Tongue (tissue), 2 donors: ENCODE measurements around the gene KRTAP10-2. TPM values are rescaled to one million over a fixed set of nuclear protein-coding genes. Genes with fewer than 3 reads are reported as not detected.
"Not testable (repeated sequence)": the region's sequence is repeated elsewhere in the genome, so short reads cannot be mapped to it uniquely, and the experiment has no call there.

Source experiments
- DNase-seq: peaks from one replicate; pipeline ENCODE4 v3.0.0-alpha.2; 2015
- total RNA-seq: library from RNA; depleted of rRNA; stranded (reverse); fragments of >200 nt; gene quantifications from one replicate; pipeline ENCODE4 v1.2.3, GENCODE V29; 2014

The KRTAP10-2 gene
- total RNA-seq: not detected

DNA sequence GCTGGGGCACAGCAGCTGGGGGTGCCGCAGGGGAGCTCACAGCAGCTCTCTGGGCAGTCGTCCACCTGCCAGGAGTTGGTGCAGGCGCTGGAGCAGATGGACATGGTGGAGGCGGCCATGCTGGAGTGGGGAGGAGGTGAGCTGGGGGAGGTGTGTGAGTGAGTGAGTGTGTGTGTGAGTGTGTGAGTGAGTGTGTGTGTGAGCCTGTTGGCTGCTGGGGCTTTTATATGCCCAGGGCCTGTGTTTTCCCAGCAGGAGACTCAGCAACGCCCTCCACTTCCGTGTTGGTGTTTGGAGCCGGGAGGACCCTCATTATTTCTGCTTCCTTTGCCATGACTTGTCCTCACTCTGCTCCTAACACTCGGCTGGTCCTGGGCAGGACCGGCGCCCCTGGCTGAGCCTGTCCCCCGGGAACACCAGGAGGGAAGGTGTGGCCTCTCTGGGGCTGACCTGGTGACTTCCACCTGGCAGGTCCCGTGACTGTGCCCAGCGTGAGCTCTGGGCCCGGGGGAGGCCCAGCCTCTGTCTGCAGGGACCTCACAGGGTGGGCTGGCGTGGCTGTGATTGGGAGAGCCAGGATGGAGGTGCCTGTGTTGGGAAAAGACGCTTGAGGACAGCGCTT, at the start of gene KRTAP10-2:
Gene KRTAP10-2, minus strand, starts transcription at position 166 of the 622 bp plus-strand sequence. Its CDS starts 47 bp downstream, at position 119.
- DNase-seq: no peak

GRCh38 chr21:44601091-44601490, 49.8 kb upstream of the KRTAP10-2 start:
- DNase-seq: not testable (repeated sequence)

GRCh38 chr21:44600118-44600978, 49.0 kb upstream of the KRTAP10-2 start, which contains the start of gene KRTAP10-7:
Gene KRTAP10-7 (plus strand): TSS chr21:44600597. CDS start chr21:44600622, 25 bp downstream.
- DNase-seq: not testable (repeated sequence)

GRCh38 chr21:44599264-44600029, 48.1 kb upstream of the KRTAP10-2 start:
- DNase-seq: no peak

- DNase-seq: no peak
These were observed 46.8 kb upstream of the KRTAP10-2 start for GRCh38 chr21:44598061-44598460.

DNA sequence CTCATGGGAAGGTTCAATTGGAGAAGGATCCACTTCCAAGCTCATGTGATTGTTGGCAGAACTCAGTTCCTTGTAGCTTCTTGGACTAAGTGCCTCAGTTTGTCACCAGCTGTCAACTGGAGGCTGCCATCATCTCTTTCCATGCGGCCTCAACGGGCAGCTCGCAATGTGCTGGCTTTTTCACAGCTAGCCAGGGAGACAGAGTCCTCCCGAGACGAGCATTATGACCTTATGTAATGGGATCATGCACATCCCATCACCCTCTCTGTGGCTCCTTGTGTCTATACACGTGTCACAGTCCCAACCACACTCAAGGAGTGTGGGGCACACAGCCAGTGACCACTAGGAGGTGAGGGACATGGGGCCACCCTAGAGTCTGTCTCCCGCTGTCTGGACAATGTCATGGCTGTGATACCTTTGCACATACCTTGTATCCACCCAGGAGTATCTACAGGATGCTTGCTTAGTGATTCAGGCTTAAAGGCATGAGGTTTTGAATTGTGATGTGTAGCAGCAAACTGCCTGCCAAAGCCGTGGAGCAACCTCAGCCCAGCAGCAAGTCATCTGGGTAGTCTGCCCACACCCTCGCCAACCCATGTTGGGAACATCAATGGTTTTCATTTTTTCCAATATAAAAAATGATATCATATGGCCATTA, 44.9 kb upstream of the KRTAP10-2 start:
- no peak for DNase-seq

DNA sequence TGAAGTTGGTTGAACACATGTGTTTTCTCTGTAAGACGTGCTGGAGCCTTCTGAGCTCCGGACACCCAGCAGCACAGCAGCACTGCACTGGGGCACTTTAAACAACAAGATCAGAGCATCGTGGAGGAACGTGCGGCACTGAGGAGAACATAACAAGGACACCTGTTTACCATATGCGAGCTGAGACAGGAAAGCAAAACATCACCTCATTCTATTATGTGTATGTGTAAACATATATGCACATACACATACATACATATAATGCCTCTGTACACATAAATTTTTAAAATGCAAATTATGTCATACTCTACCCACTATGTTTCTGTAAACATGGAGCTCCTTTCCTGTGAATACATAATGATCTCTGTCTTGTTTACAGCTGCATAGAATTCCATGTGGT, 44.2 kb upstream of the KRTAP10-2 start:
- no peak for DNase-seq

- no peak for DNase-seq
These were observed 43.2 kb upstream of the KRTAP10-2 start for GRCh38 chr21:44594406-44594916.

DNA sequence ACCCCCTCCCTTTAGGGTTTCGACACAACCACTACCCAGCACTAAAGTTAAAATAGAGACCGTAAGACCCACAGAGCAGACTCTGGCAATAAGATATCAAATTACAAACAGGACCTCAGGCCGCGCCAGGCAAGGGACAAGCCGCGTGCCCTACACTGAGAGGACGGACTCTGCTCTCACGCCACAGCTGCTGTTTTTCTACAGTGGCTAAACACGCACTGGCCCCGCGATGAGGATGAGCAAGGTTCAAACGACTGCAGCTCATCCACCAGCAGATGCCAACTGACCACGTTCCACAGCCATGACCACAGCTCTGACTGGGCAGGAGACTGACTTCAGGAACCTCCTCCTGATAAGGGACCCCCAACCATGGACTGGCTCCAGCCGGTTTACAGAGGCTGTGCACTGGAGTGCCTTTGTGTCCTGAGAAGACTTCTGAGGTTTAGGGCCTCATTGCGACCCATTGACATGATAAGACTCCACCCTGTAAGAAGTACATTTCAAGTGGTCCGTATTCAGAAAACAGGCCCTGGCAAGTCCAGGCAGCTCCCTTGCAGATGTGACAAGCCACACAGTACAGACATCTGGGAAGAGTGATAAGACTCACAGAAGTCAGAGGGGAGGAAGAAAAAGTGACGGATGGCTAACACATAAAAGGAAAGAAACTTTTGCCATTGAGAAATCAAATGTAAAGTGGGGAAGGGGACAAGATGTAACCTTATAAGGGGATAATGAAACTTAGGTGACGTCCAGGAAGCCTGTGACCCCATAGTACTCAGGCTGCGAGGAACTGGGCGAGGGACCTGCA, 42.5 kb upstream of the KRTAP10-2 start:
- DNase-seq: peak; percentile 27

- no peak for DNase-seq
These were observed 41.4 kb upstream of the KRTAP10-2 start, which contains the start of gene KRTAP10-6 for GRCh38 chr21:44592446-44593311. Gene KRTAP10-6 (minus strand): TSS chr21:44592505. CDS start chr21:44592484, 21 bp downstream.

GRCh38 chr21:44591801-44592130, 40.5 kb upstream of the KRTAP10-2 start:
- DNase-seq: not testable (repeated sequence)

GRCh38 chr21:44590897-44591800, 39.8 kb upstream of the KRTAP10-2 start:
- DNase-seq: peak; percentile 9

DNA sequence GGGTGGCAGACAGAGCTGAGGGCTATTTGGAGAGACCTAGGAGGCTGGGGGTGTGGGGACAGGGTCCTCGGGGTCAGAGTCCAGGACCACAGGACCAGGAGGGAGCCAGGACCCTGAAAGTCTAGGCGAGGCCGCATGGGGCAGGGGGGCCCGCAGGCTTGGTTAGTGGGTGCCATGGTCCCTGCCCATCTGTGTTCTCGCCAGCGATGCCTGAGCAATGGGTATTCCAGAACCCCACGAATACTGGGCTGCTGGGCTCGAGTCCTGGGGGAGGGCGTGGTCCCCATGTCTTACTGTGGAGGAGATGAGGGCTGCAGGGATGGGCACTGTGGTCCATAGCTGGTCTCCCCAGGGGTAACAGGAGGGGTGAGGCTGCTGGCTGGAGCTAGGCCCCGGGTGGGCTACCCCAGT, 39.0 kb upstream of the KRTAP10-2 start:
- no peak for DNase-seq

DNA sequence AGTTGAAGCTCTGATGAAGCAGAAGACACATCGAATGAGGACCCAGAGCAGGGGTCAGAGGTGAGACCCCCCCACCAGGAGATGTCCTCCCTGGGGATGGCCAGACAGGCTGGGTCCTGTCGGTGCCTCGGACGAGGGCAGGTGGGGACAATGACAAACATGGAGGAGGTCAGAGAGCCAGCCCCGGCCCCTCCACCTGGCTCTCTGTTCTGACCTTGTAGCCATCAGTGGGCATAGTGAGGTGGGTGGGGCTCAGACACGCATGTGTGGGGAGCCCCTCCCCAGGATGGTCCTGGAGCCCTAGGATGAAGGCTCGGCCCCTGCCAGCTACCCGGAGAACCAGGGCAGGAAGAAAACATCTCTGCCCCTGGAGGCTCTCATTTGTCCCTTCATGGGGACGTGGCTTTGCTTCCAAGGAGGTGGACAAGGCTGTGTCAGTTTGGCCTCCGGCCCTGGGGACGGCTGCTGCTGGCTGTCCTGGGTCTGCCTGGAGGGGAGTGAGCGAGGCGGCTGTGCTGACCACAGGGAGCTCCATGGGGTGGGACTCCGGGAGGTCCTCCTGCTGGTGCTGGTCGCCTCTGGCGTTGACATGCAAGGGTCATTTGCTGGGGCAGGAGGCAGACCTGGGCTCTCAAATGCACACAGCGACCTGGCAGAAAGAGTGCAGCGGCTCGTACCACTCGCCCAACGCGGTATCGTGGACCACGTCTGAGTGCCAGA, 38.4 kb upstream of the KRTAP10-2 start:
- DNase-seq: no peak

- DNase-seq: no peak
These were observed 37.8 kb upstream of the KRTAP10-2 start for GRCh38 chr21:44589094-44589493.

DNA sequence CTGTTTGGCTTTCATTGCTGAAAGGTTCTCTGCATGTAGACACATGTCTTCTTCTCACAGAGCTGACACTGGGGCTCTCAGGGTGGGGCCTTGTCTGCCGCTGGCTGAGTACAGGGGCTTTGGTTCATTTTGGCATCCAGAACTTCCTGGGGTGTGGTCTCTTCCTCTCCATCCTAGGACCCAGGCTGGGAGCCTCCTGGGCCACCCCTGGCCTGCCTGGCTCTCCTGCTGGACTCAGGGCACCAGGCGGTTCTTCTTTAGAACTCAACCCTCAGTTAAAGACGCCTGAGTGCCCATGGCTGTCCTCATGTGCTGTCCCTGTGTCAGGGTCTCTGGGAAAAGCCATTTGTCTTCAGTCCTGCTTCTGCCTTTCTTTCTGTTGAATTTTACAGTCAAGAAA, 34.6 kb upstream of the KRTAP10-2 start:
- no peak for DNase-seq

GRCh38 chr21:44583800-44584147, 32.5 kb upstream of the KRTAP10-2 start:
- DNase-seq: peak; percentile 9

- peak; percentile 80 for DNase-seq
These were observed 31.9 kb upstream of the KRTAP10-2 start for GRCh38 chr21:44583089-44583799.
